HK-2 (cell line): ENCODE measurements around the gene PHACTR3.

Source experiments
- DNase-seq: peaks from one replicate; pipeline ENCODE4 v3.0.0-alpha.2; 2018; ENCODE audit not compliant: unreplicated experiment

PHACTR3 gene

GRCh38 chr20:59622496-59622895 lies 18.2 kb downstream of the PHACTR3 start:
- no peak for DNase-seq

GRCh38 chr20:59623133-59623532 lies 18.8 kb downstream of the PHACTR3 start:
- no peak for DNase-seq

- no peak for DNase-seq
Observed at GRCh38 chr20:59623583-59623982, 19.2 kb downstream of the PHACTR3 start.

- DNase-seq = no peak
Observed at GRCh38 chr20:59624401-59624800, 20.1 kb downstream of the PHACTR3 start.

- DNase-seq = no peak
Observed at GRCh38 chr20:59625214-59625922, 21.0 kb downstream of the PHACTR3 start.

GRCh38 chr20:59627298-59627697 lies 23.0 kb downstream of the PHACTR3 start:
- DNase-seq = no peak

- DNase-seq = no peak
Observed at GRCh38 chr20:59628171-59628570, 23.8 kb downstream of the PHACTR3 start.

- no peak for DNase-seq
Observed at GRCh38 chr20:59629141-59630045, 25.1 kb downstream of the PHACTR3 start.

GRCh38 chr20:59630526-59630925 lies 26.2 kb downstream of the PHACTR3 start:
- no peak for DNase-seq

GRCh38 chr20:59631751-59632540 lies 27.6 kb downstream of the PHACTR3 start:
- no peak for DNase-seq

GRCh38 chr20:59632541-59633113 lies 28.3 kb downstream of the PHACTR3 start:
- no peak for DNase-seq

GRCh38 chr20:59633656-59634251 lies 29.4 kb downstream of the PHACTR3 start:
- DNase-seq = no peak

- no peak for DNase-seq
Observed at GRCh38 chr20:59634435-59635005, 30.2 kb downstream of the PHACTR3 start.

GRCh38 chr20:59636766-59637370 lies 32.5 kb downstream of the PHACTR3 start:
- DNase-seq = no peak

GRCh38 chr20:59640267-59640666 lies 35.9 kb downstream of the PHACTR3 start:
- no peak for DNase-seq

GRCh38 chr20:59643615-59644061 lies 39.3 kb downstream of the PHACTR3 start:
- DNase-seq = no peak

GRCh38 chr20:59644371-59644939 lies 40.1 kb downstream of the PHACTR3 start:
- DNase-seq = no peak

GRCh38 chr20:59645271-59645670 lies 40.9 kb downstream of the PHACTR3 start:
- DNase-seq = no peak

- DNase-seq = no peak
Observed at GRCh38 chr20:59645761-59646171, 41.4 kb downstream of the PHACTR3 start.

GRCh38 chr20:59646487-59646886 lies 42.1 kb downstream of the PHACTR3 start:
- no peak for DNase-seq
